Measurements from ENCODE around the gene CREBBP.

GRCh38 chr16:3755249-3755648 lies 125.3 kb downstream of the CREBBP start:
- no peak for TF ChIP-seq CTCF (conservative IDR thresholded peaks at IDR 0.05; ENCODE audit: low read depth, low read length)
- TF ChIP-seq EZH2 (IDR thresholded peaks at IDR 0.05; ENCODE audit: borderline replicate concordance, low read depth, low read length, poor library complexity, severe bottlenecking) = no peak

All from A673 (cell line).